ENCODE results near the gene C2.

DNA sequence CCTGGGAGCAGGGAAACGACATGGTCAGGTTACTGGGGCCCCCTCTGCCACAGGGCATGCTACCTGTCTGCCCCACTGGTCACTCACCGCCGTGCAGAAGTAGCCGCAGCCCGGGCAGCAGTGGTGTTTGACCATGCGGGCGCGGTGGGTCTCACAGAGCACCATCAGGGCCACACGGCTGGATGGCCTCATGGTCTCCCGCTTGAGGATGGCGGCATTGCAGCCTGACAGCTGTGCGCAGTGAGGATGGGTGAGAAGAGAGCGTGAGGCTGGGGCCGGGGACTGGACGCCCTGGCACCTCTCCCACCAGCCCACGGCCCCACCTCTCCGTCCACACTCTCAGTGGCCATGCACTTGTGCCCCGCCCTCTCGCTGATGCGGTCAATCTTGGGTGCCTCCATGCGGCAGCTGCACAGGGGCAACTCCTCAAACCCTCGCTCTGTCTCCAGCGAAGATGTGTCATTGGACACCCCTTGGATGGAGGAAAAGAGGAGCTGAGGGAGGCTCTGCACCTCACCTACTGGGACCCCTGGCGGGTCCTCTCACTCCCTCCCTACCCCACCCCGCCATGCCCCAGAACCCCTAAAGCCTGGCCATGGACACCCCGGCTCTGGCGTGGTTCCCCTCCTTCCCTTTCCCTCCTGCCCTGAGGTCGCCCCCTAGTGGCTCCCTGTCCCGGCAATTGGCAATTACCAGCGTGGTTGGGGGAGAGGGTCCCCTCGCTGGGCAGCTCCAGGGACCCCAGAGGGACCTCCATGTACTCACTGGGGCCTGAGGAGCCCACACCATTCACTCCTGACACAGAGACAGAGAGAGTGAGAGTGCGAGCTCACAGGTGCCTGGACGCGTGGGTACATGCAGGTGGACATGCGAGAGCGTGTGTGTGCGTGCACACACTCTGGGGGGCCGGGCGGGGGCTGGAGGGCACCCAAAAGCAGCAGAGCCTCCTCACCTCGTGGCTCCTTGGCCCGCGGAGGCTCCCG, 39.0 kb upstream of the C2 start:
- peak; percentile 89 for TF ChIP-seq CTCF (conservative IDR thresholded peaks at IDR 0.05)
- TF ChIP-seq EZH2 (IDR thresholded peaks at IDR 0.05; ENCODE audit: low read depth), result no peak

All from PC-9 (cell line).